ENCODE results near the gene SH3GL1.
"Not testable (repeated sequence)": the region's sequence is repeated elsewhere in the genome, so short reads cannot be mapped to it uniquely, and the experiment has no call there.

Gene SH3GL1

GRCh38 chr19:4342615-4343369 is 57.6 kb downstream of the SH3GL1 start:
- DNase-seq (ENCODE audit: low spot score): peak; percentile 100

GRCh38 chr19:4342314-4342614 is 58.1 kb downstream of the SH3GL1 start:
- peak; percentile 48 for DNase-seq (ENCODE audit: low spot score)

- no peak for DNase-seq (ENCODE audit: low spot score)
Observed at GRCh38 chr19:4338441-4339355, 61.6 kb downstream of the SH3GL1 start, which contains the start of gene STAP2. Gene STAP2, minus strand, starts transcription at chr19:4338827. Its CDS starts 74 bp downstream, at chr19:4338753.

- no peak for DNase-seq (ENCODE audit: low spot score)
Observed at GRCh38 chr19:4337906-4338440, 62.4 kb downstream of the SH3GL1 start.

GRCh38 chr19:4334929-4335570 is 65.3 kb downstream of the SH3GL1 start:
- no peak for DNase-seq (ENCODE audit: low spot score)

GRCh38 chr19:4329858-4330257 is 70.5 kb downstream of the SH3GL1 start:
- no peak for DNase-seq (ENCODE audit: low spot score)

- DNase-seq (ENCODE audit: low spot score): not testable (repeated sequence)
Observed at GRCh38 chr19:4328991-4329681, 71.2 kb downstream of the SH3GL1 start.

- peak; percentile 65 for DNase-seq (ENCODE audit: low spot score)
Observed at GRCh38 chr19:4328243-4328990, 71.9 kb downstream of the SH3GL1 start.

- DNase-seq (ENCODE audit: low spot score): no peak
Observed at GRCh38 chr19:4327877-4328242, 72.5 kb downstream of the SH3GL1 start.

GRCh38 chr19:4327252-4327876 is 73.0 kb downstream of the SH3GL1 start:
- DNase-seq (ENCODE audit: low spot score): no peak

GRCh38 chr19:4326837-4327251 is 73.5 kb downstream of the SH3GL1 start:
- DNase-seq (ENCODE audit: low spot score): no peak

GRCh38 chr19:4326215-4326836 is 74.0 kb downstream of the SH3GL1 start:
- DNase-seq (ENCODE audit: low spot score): no peak

- DNase-seq (ENCODE audit: low spot score): no peak
Observed at GRCh38 chr19:4324228-4324627, 76.1 kb downstream of the SH3GL1 start.

GRCh38 chr19:4323692-4324091 is 76.7 kb downstream of the SH3GL1 start:
- no peak for DNase-seq (ENCODE audit: low spot score)

GRCh38 chr19:4322942-4323665 is 77.2 kb downstream of the SH3GL1 start:
- no peak for DNase-seq (ENCODE audit: low spot score)

- no peak for DNase-seq (ENCODE audit: low spot score)
Observed at GRCh38 chr19:4320419-4320818, 79.9 kb downstream of the SH3GL1 start.

GRCh38 chr19:4319067-4319718 is 81.2 kb downstream of the SH3GL1 start:
- DNase-seq (ENCODE audit: low spot score): no peak

- no peak for DNase-seq (ENCODE audit: low spot score)
Observed at GRCh38 chr19:4318460-4318859, 81.9 kb downstream of the SH3GL1 start.

GRCh38 chr19:4316956-4317355 is 83.4 kb downstream of the SH3GL1 start:
- no peak for DNase-seq (ENCODE audit: low spot score)

All from RKO (cell line).